ENCODE measurements around the gene GPR137C.
"Not testable (repeated sequence)": the region's sequence is repeated elsewhere in the genome, so short reads cannot be mapped to it uniquely, and the experiment has no call there.

Gene GPR137C

DNA sequence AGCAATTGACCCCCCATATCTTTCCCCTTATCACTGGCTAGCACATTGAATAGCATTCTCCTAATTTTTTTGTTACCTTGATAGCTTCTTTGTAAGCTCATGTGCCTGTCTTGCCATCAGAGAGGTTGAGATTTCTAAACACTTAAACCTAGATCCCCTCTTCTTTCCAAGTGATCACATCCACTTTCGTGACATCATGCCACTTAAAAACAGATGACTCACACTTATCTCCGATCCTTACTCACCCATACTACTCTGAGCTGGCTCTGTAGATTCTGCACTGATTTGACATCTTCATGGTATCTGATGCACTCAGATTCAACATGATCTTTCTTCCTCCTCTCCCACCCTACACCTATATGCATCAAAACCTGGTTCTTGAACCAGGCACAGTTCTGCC is 10.5 kb downstream of the GPR137C start:
- peak; percentile 83 for DNase-seq (ENCODE audit: low read depth)

DNA sequence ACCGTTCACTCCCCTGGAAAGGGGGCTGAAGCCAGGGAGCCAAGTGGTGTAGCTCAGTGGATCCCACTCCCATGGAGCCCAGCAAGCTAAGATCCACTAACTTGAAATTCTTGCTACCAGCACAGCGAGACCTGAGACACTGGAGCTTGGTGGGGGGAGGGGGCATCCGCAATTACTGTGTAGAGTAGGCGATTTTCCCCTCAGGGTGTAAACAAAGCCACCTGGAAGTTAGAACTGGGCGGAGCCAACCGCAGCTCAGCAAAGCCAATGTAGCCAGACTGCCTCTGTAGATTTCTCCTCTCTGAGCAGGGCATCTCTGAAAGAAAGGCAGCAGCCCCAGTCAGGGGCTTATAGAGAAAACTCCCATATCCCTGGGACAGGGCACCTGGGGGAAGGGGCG is 15.8 kb downstream of the GPR137C start:
- DNase-seq (ENCODE audit: low read depth), result not testable (repeated sequence)

DNA sequence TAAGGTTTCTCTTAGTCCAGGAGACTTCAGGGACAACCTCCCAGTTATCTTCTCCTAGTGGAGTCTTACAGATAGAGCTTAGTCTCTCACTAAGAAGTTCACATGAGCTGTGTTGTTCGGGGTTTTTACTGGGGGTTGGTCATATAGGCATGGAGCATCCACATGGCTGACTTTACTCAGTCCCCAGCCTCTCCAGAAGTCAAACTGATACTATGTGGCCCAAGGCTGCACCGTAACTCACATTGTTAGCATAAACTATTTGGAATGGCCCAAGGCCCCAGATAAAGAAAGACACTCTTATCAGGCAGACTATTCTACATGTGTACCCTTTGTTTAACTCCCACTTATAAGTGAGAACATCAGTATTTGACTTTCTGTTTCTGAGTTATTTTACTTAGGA is 23.2 kb downstream of the GPR137C start:
- DNase-seq (ENCODE audit: low read depth), result no peak

DNA sequence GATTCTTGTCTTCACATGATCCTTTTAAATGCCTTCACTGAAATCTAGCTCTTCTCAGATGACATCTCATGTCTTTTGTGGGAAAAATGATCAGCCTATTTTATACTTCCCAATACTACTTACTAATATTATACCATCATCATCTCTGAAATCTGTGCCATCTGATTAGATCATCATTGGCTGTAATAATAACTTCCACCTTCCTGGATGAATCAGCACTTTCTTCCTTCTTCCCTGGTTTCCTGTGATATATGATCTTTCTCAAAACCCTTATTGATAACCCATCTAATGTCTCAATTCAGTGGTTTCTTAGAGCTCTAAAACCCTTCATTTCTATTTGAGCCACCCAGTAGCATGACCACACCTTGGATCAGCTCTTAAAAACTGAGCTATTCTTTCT is 30.9 kb downstream of the GPR137C start:
- peak; percentile 52 for DNase-seq (ENCODE audit: low read depth)

DNA sequence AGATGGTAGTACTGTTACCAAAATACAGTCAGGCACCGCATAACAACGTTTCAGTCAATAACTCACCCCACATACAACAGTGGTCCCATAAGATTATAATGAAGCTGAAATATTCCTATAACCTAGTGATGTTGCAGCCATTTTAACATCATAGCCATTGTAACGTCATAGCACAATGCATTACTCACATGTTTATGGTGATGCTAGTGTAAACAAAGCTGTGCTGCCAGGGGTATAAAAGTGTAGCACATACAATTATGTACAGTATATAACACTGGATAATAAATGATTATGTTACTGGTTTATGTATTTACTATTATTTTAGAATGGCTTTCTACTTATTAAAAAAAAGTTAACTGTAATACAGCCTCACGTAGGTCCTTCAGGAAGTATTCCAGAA is 37.0 kb downstream of the GPR137C start:
- DNase-seq (ENCODE audit: low read depth), result peak; percentile 23

DNA sequence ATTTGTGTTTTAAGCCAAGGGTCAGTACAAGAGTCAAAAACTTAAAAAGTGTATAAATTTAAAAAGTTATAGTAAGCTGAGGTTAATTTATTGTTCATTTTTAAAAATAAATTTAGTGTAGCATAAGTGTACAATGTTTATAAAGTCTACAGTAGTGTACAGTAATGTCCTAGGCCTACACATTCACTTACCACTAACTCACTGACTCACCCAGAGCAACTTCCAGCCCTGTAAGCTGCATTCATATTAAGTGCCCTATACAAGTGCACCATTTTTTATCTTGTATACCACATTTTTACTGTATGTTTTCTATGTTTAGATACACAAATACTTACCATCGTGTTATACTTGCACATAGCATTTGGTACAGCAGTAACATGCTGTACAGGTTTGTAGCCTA is 37.7 kb downstream of the GPR137C start:
- DNase-seq (ENCODE audit: low read depth), result no peak

DNA sequence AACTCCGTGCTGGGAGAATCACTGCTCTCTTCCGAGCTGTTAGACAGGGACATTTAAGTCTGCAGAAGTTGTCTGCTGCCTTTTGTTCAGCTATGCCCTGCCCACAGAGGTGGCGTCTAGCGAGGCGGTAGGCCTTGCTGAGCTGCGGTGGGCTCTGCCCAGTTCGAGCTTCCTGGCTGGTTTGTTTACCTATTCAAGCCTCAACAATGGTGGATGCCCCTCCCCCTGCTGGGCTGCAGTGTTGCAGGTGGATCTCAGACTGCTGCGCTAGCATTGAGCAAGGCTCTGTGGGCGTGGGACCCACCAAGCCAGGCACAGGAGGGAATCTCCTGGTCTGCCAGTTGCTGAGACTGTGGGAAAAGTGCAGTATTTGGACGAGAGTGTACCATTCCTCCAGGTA is 43.7 kb downstream of the GPR137C start:
- DNase-seq (ENCODE audit: low read depth), result no peak

DNA sequence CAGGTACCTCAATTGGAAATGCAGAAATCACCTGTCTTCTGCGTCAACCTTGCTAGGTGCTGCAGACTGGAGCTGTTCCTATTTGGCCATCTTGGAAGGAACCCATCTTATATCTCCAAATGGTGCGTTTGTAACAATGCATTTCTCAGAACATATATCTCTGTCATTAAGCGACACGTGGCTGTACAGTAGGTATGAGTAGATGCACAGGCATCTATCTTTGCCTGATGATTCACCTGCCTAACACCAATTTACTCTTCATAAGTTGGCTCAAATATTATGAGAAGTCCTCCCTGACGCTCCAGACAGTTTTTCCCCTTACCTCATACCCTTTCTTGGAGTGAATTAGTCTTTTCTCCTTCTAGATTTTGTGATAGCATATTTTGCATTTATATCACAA is 44.2 kb downstream of the GPR137C start:
- DNase-seq (ENCODE audit: low read depth), result peak; percentile 41

DNA sequence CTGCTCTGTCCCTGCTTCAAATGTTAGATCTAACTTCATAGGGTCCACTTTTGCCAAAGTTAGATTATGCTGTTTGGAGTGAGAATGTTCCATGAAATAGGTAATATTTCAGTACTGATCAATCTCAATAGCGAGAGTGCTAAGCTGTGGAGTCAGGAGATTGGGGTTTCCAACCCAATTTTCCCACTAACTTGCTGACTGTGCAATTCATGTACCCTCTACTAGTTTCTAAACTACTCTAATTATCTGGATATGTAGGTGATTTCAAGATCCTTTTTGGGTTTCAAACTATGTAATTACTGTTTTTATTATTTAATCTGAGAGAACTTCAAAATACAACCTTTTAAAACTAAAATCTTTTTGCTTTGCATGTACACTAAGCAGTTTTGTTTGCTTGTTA is 45.9 kb downstream of the GPR137C start:
- DNase-seq (ENCODE audit: low read depth), result no peak

DNA sequence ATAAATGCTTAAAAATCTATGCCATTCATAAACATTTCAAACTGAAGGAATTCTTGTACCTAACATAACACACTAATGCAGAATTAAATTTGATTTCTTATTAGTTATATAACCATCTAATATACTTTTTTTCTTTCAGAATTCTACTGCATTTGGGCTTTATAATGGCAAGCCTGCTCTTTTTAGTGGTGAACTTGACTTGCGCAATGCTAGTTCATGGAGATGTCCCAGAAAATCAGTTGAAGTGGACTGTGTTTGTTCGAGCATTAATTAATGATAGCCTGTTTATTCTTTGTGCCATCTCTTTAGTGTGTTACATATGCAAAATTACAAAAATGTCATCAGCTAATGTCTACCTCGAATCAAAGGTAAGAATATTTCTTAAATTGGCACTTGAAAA is 47.3 kb downstream of the GPR137C start:
- DNase-seq (ENCODE audit: low read depth), result no peak

DNA sequence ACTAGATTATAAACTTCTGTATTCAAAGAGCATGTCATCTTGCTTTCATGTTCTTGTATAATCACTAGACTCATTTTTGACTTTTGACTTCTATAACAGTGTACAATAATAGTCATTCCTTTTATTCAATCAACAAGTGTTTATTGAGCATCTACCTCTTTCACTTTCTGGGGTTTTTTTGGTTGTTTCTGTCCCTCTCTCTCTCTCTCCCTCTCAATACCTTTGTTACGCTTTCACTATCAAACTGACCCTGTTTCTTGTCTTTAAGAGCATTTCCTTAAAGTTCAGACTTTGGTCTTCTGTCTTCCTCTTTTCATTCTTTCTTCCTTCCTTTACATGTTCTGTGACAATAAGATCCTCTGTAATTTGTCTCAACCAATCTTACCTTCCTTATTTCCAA is 49.5 kb downstream of the GPR137C start:
- no peak for DNase-seq (ENCODE audit: low read depth)

DNA sequence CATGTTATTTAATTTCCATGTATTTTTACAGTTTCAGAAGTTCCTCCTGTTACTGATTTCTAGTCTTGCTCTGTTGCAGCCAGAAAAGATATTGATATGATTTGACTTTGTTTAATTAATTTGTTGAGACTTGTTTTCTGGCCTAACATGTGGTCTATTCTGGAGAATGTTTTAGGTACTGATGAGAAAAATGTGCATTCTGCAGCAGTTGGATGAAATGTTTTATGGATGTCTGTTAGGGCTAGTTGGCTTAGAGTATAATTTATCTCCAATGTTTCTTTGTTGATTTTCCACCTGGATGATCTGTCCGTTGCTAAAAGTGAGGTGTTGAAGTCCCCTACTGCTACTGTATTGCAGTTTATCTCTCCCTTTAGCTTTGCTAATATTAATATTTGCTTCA is 54.4 kb downstream of the GPR137C start:
- DNase-seq (ENCODE audit: low read depth), result no peak

DNA sequence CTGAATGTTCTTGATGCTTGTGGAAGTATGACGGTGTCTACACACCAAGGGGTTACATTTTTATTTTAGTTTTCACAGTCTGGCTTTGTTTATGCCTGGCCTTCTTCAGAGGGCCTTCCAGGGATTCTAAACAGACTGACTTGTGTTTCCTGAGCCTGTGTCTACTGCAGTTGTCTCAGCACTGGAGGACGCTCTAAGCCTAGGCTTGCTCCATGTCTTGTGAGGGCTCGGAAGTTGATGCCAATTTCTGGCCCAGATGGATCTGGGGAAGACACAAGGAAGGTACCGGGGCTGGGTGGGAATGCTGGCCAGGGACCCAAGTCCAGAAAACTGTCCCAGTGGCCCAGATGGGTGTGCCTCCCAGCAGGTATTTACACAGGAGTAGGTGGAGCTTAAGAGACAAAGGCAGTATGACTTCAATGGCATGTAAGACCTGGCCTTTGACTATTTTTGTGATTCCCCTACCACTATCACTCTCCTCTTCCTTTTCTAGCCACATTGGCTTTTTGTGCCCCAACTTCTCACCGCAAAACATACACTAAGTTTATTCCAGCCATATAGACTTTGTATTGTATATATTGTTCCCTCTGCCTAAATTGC is 56.9 kb downstream of the GPR137C start:
- DNase-seq (ENCODE audit: low read depth), result no peak

DNA sequence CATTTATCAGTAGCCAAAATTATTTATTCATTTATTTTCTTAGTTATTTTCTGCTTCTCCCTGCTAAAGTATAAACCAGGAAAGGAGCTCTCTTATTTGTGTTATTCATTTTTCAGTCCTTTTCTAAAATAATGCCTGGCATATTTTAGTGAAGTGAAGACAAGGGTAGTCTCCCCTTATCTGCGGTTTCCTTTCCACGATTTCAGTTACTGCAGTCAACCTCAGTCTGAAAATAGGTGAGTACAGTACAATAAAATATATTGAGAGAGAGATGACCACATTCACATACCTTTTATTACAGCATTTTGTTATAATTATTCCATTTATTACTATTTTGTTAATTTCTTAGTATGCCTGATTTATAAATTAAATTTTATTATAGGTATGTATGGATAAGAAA is 57.6 kb downstream of the GPR137C start:
- no peak for DNase-seq (ENCODE audit: low read depth)

DNA sequence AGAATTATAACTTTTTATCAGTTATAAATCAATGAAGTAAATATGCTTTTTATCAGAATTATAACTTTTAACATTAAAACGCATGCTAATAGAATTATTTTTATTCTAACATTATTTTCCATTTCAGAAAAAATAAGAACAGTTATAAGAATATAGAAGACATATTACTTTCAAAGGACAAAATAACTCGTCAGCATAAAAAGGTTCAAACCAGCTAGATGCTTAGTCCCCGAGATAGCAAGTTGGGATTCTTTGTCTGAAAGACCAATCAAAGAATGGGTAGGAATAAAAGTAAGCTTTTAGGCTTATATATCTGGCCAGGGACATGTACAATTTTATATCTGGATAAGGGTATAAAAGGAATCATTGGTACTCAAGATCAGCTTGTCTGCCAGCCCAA is 66.0 kb downstream of the GPR137C start:
- DNase-seq (ENCODE audit: low read depth), result no peak

DNA sequence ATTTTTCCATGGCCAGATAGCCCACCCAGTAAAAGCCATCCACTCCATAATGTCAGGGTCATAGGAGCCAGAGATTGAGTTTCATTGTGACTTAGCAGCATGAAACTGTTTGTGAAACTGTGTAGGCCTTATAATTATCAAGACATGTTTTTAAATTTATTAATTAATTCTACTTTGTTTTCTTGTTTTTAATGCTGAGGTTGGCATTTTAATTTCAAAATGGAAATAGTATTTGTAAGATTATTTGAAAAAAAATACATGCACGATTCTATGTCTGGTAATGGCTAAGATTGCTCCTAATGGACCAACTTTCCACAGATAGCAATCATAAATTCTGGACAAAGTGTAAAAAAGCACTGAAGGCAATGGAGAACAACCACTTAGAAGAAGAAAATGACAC is 67.1 kb downstream of the GPR137C start:
- no peak for DNase-seq (ENCODE audit: low read depth)

DNA sequence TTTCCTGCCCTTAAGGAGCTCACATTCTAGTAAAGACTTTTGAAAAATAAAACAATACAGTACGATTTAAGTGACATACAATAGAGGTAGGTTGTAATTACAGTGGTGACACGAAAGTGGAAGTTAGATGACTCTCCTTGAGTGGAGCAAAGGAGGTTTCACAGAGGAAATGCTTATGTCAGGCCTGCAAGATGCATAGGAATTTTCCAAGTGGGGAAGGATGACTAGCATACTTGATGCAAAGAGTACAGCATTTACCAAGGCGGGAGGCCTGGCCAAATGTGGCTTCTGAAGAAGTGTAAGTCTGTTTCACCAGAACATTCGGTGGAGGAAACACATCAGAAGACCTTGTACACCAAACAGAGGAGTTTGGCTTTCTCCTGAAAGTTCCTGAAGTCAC is 87.5 kb downstream of the GPR137C start:
- DNase-seq (ENCODE audit: low read depth), result no peak

DNA sequence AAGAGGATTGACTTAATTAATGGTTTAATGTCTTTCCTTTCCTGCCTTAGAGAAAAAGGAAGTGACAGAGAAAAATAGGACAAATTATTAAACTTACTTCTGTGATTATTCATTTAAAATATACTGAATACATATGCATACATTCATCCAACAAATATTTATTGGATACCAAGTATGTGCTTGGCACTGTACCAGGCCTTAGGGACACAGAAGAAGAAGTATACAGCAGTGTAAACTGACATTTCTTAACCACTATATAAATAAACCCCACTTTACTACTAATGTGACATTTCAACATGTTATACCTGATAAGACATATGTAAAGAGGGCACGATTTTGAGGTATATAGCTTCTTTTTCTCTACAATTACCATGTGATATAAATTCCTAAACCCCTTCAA is 89.1 kb downstream of the GPR137C start:
- peak; percentile 20 for DNase-seq (ENCODE audit: low read depth)

DNA sequence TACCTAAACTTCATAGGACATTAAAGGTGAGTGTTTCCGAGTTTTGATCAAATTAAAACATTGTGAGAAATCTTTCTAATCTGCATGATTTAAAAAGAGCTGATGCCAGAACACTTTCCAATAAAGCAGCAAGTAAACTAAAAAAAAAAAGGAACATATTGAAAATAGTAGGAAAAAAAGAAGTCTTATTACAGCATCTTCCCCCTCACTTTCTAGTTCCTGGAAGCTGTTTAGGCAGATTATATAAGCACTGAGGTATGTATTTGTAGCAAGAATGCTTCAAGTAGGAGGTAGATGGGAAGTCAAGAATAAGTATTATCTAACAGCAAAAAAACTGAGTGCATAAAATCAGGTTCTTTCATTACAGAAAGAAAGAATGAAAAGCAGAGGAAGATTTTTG is 96.9 kb downstream of the GPR137C start:
- no peak for DNase-seq (ENCODE audit: low read depth)

DNA sequence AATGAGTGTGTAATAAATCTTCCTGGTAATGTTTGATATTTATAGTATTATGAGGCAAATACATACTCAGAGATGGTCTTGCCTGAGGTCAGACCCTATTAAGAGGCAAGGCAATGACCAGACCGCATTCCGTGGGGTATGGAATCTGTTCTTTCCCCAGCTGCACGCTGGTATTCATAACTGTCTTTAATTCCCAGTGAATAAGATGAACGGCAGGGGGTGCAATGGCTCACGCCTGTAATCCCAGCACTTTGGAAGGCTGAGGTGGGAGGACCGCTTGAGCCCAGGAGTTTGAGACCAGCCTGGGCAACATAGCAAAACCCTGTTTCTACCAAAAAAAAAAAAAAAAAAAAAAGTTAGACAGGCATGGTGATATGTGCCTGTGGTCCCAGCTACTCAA is 98.1 kb downstream of the GPR137C start:
- DNase-seq (ENCODE audit: low read depth), result peak; percentile 21

DNA sequence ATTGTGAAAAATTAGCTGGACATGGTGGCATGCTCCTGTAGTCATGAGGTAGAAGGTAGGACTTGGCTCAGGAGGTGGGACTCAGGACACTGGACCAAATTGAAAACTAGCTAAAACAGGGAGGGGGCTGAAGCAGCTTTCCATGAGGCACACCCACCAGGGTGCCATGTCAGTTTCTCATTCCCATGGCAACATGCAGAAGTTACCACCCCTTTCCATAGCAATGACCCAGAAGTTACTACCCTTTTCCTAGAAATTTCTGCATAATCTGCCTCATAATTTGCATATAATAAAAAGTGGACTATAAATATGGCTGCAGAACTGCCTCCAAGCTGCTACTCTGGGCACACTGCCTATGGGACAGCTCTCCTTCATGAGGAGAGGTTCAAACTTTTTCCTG is 104.3 kb downstream of the GPR137C start:
- DNase-seq (ENCODE audit: low read depth), result no peak

DNA sequence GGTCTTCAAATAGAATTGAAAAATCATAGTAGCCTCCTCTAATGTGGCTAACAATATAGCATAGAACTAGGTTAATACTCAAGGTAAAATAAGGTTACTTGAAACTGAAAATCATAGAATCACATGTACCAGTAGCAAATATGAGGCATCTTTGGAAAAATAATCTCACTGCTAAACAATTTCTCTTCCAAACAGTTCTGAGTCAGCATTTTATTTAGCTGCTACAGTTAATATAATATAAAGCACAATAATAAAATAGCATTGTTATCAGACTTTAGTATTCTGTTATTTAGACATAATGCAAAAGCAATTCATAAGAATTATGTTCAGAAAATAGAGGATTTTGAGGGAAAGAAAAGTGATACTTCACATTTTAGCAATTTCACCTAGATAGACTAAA is 107.7 kb downstream of the GPR137C start:
- no peak for DNase-seq (ENCODE audit: low read depth)

DNA sequence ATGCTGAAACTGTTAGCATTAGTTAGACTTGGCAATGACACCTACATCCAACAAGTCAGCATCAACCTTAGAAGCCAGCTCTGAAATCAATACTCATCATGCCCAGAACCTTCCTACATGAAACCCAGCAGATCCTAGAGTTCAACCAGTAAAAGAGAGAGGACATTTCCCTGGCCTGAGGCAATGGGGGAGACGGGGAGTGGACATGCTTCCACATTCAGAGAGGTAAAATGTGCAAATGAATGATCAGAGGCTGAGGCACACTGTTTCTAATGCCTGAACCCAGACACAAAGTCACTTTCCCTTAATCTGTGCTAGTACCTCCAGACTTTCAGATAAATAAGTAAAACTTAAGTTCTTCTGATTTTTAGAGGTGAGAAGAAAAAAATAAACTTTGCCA is 108.2 kb downstream of the GPR137C start:
- DNase-seq (ENCODE audit: low read depth), result no peak

DNA sequence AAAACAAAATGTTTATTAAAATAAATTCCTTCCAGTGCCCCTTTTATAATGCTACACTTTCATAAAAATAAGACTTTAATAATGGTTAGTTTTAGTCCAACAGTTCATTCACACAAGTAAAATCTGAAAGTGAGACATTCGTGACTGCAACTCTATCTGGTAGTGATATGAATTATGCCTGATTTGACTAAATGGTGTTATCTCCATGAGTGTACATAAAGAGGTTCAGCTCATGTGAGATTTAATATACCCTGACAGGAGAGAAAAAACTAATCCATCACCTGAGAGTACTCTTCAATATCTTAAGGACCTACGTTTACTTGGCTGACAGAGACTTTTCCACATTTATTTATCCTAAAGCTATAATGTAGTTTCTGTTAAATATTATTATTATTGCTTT is 108.7 kb downstream of the GPR137C start:
- no peak for DNase-seq (ENCODE audit: low read depth)

DNA sequence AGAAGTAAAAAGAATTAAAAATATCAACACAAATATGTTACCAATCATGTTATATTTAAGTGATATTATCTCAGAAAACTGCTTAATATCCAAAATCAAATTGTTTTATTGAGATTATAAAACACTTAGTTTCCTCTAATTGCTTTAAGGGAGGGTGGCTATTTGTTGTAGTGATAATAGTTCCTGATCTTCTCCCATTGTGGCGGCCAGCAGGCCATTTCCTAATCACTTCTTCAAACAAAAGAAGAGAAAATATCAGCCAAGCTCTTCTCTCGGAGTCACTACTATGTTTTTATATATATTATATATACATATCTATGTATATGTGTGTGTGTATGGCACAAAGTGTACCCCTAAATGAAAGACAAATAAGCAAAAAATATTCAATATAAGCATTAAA is 111.2 kb downstream of the GPR137C start:
- no peak for DNase-seq (ENCODE audit: low read depth)
